MM.1S (cell line): Measurements from ENCODE around the gene SDE2.

Experiments used
- EZH2 ChIP-seq: fragments of 300-600 bp; sonication (generic); optimal IDR thresholded peaks from 2 replicates; pipeline ENCODE3; 2017; ENCODE audit warnings: low read depth, mild to moderate bottlenecking, antibody characterized with exemption, low read length, mixed read lengths
- TF ChIP-seq, protein P1 (sequence below): fragments of 300-600 bp; sonication (generic); IDR thresholded peaks from 2 replicates; pipeline ENCODE4 v1.5.1; 2016; ENCODE audit warnings: antibody characterized with exemption, low read length, mixed read lengths

DNA sequence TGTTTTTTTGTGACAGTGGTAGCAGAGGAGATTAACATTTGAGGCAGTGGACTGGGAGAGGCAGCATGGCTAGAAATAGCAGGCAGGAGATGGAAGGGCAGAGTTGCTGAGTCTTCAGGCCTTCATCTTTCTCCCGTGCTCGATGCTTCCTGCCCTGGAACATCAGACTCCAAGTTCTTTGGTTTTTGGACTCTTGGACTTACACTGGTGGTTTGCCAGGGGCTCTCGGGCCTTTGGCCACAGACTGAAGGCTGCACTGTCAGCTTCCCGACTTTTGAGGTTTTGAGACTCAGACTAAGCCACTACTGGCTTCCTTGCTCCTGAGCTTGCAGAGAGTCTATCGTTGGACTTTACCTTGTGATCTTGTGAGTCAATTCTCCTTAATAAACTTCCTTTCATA is 33.9 kb downstream of the SDE2 start:
- TF ChIP-seq, protein P1, sequence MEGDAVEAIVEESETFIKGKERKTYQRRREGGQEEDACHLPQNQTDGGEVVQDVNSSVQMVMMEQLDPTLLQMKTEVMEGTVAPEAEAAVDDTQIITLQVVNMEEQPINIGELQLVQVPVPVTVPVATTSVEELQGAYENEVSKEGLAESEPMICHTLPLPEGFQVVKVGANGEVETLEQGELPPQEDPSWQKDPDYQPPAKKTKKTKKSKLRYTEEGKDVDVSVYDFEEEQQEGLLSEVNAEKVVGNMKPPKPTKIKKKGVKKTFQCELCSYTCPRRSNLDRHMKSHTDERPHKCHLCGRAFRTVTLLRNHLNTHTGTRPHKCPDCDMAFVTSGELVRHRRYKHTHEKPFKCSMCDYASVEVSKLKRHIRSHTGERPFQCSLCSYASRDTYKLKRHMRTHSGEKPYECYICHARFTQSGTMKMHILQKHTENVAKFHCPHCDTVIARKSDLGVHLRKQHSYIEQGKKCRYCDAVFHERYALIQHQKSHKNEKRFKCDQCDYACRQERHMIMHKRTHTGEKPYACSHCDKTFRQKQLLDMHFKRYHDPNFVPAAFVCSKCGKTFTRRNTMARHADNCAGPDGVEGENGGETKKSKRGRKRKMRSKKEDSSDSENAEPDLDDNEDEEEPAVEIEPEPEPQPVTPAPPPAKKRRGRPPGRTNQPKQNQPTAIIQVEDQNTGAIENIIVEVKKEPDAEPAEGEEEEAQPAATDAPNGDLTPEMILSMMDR = no peak
- TF ChIP-seq EZH2 = no peak
